ENCODE measurements around the gene REPS2.
"Not testable (repeated sequence)": the region's sequence is repeated elsewhere in the genome, so short reads cannot be mapped to it uniquely, and the experiment has no call there.

The REPS2 gene

DNA sequence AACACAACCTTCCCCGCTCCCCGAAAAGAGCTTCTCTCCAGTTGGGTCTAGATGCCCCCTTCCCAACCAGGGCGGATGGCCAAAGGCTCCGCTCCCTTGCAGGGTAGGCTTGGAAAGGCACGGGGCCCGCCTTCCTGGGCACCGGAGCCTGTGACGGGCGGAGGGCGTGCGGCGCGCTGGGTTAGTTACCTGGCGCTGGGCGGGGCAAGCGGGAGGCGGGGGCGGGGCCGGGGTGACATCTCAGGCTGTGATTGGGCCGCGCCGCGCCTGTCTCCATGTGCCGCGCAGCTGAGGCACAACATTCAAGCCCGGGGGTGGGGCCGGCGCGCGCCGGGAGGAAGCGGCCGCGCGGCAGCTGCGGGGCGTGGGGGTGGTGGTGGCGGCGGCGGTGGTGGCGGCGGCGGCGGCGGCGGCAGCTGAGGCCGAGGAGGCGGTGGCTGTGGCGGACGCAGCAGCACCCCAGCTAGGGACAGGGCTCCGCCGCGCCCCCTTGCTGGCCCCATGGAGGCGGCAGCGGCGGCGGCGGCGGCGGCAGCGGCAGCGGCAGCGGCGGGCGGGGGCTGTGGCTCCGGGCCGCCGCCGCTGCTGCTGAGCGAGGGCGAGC is at the start of gene REPS2:
Gene REPS2, plus strand, starts transcription at position 298 of the 604 bp plus-strand sequence. Its CDS starts 204 bp downstream, at position 502.
- peak; percentile 84 for DNase-seq (ENCODE audit: low spot score)

DNA sequence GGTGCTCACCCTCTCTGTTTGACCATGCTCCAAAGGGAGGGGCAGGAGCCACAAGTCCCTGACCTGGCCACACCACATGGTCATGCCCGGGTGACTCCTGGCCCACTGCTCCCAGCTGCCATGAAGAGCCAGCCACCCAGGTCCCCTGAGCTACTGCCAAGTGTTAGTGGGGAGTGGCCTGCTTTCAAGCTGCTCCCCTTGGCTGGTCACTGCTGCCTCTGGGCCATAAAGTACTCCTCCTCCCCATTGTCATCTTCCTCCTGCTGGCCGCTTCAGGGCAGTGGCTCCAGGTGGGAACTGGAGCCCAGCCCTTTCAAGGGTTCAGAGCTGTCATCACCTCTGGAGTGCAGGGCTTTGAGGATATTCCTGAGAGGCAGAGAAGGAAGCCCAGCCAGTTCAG is 49.0 kb upstream of the REPS2 start:
- no peak for DNase-seq (ENCODE audit: low spot score)

DNA sequence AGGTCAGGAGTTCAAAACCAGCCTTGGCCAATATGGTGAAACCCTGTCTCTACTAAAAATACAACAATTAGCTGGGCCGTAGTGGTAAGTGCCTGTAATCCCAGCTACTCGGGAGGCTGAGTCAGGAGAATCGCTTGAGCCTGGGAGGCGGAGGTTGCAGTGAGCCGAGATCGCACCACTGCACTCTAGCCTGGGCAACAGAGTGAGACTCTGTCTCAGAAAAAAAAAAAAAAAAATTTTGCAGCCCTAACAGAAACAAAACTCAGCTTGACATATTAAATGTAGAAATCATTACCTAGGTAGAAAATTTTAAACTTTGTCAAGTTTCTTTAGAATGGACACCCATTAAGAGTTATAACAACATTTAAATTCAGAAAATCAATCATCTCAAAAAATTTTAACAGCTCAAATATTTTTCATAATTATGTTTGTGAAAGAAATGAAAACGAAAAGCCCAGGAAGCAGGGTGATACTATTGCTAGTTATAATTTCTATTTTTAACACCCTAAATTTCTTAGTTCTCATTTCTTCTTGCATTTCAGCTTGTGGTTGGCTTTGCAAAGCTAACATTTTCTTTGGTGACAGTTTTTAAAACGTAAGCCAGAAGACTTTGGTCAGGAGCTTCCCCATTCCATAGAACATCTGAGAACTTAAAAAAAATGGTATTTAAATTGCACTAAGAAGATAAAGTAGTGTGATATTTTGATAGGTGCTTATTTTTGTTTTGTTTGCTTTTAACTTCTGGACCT is 43.0 kb upstream of the REPS2 start:
- no peak for DNase-seq (ENCODE audit: low spot score)

DNA sequence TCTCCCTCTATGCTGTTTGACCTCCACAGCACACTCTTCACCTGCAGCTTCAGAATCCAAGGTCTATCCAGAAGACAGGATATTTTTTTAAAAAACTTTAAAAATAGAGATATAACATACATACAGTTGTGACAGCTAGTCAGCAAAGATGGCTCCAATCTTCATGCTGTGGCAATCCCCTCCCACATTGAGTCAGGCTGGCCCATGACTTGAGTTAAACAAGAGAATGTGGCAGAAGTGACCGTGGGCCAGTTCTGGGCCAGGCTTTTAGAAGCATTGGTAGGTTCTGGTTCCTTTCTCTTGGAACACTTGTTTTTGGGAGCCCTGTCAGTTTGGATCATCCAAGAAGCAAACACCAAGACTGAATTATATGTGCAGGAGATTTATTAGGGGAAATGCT is 36.1 kb upstream of the REPS2 start:
- DNase-seq (ENCODE audit: low spot score), result no peak

DNA sequence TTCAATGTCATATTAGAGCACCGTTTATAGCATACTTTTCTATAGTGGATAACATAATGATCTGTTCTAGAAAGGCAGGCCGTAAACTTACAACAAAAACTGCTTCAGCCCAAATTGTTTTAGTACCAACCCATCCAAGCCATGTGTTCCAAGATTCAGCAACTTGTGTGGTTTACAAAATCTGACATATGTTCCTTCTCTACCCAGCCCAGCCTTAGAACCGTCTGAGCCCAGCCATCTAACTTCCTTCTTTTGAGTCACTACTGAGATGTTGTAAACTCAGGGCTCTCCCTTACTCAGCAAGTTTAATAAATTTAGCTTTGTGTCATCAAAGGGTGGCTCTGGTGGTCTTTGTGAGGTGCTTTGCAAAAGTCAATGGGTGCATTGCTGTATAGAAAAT is 32.4 kb upstream of the REPS2 start:
- no peak for DNase-seq (ENCODE audit: low spot score)

DNA sequence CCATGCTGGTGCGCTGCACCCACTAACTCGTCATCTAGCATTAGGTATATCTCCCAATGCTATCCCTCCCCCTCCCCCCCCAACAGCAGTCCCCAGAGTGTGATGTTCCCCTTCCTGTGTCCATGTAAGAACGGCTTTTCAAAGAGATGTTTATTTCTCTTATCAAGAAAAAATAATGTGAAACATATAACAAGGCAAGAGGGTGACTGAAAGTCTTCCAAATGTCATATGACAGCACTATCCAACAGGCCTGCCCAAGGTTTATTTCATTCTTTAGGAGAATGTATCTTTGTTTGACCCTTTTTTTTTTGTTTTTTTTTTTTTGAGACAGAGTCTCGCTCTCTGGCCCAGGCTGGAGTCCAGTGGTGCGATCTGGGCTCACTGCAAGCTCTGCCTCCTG is 29.9 kb upstream of the REPS2 start:
- DNase-seq (ENCODE audit: low spot score), result no peak

DNA sequence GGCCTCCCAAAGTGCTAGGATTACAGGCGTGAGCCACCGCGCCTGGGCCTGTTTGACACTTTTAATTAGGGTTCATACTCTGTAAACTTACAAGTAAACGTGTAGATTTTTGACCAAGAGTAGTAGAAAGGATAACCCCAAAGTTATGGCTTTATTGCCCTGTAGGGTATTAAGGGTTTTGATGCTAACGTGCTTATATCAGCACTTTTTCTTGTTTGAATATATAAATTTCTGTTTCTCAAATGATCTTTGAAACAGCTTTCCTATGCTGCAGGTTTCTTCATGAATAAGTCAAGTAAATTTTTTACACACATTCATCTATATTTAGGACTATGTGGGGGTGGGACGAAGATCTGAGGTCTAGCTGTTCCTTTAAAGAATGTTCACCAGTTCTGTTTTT is 29.3 kb upstream of the REPS2 start:
- DNase-seq (ENCODE audit: low spot score), result no peak

DNA sequence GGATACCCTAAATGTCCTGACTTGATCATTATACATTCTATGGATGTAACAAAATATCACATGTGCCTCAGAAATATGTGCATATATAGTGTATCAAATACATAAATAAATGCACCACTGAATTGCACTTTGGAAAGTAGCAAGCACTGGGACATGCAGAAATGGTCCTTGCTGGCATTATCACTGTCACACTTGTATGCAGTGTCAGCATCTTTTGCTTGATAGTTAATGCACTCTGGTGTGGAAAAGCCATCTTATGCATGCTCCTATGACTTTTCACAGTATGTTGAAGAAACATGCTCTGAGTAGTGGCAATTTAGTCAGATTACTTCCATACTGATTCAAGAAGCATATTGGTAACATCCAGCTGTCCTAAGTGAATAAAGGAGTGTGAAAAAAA is 27.5 kb upstream of the REPS2 start:
- no peak for DNase-seq (ENCODE audit: low spot score)

DNA sequence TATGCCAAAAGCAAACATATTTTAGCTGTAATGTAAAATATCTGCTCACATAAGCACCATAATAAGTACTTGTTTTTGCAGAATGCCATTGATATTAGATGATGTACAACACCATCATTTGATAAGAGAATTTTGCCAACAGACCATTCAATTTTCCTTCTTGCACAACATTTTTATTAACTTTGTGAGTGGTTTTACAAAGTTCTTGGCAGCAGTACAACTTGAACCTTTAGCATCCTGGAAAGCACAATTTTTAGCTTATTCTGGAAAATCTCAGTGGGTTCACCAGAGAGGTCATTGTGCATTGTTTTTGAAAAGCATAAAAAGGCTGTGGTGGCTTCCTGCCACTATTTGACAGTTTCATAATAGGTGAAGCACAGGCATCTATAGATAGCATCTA is 26.4 kb upstream of the REPS2 start:
- no peak for DNase-seq (ENCODE audit: low spot score)

DNA sequence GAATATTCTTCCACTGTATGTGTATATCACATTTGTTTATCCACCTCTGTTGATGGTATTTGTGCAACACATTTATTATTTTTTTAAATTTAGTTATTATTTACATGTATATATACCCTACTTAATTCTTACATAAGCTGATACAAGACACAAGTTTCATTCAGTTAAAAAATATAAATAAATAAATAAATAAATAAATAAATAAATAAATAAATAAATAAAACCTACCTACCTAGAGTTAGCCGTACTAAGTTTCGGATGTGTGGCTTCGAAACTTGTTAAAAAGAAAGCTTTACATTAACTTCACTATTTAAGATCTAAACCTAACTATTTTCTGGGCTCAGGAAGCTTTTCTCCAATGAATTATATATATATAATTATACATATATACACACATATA is 23.3 kb upstream of the REPS2 start:
- DNase-seq (ENCODE audit: low spot score), result no peak

DNA sequence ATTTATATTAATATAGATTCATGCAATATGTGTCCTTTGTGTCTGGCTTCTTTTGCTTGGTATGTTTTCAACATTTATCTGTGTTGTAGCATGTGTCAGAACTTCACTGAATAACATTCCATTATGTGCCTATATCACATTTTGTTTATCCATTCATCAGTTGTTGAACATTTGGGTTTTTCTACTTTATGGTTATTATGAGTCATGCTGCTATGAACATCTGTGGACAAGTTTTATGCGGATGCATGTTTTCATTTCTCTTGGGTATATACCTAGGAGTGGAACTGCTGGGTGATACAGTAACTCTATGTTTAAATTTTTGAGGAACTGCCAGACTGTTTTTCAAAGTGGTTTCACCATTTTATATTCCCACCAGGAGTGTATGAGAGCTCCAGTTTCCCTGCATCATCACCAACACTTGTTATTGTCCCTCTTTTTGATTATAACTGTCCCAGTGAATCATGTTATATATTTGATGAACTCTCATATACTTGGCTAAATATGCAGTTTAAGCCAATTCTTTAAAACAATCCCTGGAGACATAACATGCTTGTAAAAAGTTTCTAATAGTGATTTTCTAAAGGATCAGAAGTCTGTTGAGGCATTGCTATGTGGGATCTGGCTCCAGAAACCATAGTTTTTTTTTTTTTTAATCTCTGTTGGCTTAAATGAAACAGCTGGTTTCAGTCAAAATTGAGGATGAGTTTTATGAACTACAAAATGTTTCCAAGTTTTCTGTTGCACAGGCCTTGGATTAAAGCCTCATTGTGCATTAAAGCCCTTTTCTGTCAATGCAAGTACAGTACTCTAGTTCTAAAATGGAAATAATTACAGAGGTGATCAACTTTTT is 21.6 kb upstream of the REPS2 start:
- DNase-seq (ENCODE audit: low spot score), result no peak

DNA sequence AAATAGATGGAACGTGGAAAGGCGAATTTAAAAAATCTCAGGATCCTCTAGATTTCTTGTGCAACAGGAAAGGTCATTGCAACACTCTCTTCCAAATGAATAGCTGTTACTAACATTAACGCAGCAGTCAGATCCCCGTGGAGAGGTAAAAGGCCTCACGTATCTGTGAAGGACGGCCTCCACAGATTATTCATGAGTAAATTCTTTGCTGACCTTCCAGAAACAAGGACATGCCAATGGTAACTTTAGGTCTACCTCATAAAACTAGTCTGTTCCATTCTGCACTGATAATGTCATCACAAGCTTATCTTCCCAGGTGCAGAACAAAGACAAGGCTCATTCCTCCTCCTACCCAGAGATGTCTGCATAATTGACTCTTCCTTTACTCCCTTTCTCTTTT is 16.1 kb upstream of the REPS2 start:
- DNase-seq (ENCODE audit: low spot score), result no peak

DNA sequence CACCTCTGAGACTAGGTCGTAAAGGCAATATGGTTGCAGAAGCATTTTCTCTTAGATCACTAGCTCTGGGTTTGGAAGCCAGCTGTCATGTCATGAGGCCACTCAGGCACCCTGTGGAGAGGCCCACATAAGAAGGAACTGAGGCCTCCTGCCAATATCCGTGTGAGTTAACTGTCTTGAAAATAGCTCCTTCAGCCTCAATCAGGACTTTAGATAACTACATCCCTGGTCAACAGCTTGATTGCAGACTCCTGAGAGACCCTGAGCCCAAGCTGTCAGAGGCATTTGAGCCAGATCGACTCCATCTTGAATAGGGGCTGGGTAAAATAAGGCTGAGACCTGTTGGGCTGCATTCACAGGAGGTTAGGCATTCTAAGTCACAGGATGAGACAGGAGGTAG is 15.1 kb upstream of the REPS2 start:
- DNase-seq (ENCODE audit: low spot score), result no peak

DNA sequence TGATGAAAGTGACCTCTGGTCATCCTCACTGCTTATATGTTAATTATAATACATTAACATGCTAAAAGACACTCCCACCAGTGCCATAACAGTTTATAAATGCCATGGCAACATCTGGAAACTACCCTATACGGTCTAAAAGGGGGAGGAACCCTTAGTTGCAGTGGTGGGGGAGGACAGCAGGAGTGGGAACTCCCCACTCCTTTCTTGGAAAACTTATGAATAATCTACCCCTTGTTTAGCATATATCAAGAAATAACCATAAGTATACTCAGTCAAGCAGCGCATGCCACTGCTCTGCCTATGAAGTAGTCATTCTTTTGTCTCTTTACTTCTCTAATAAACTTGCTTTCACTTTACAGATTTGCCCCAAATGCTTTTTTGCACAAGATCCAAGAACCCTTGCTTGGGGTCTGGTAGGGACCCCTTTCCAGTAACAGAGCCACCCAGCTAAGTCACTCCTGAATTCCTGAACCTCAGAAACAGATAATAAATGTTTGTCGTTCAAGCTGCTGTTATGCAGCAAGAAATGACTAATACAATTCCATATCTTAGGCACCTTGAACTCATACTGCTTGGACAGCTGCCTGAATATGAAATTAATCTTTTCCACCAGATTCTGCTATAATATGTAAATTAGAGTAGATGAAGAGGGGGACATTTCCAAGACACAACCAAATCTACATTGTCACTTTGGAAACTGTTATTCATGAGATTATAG is 14.4 kb upstream of the REPS2 start:
- no peak for DNase-seq (ENCODE audit: low spot score)

DNA sequence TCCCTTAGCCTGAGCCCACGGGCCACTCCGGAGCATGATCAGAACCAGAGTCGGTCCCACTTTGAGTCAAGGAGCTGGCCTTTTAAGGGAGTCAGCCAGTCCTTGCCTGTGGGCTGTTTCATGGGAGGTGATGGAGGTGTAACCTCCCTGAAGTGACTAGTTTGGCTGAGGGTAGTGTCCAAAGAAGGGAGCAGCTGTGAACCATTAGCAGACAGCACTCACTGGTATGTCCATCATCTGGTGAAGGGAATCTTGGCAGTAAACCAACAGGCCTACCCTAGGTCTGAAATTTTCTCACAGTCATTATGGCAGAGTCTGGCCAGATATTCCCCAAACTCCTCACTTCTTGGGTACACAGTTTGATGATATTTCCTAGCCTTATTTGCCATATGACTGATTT is 12.3 kb upstream of the REPS2 start:
- DNase-seq (ENCODE audit: low spot score), result no peak

DNA sequence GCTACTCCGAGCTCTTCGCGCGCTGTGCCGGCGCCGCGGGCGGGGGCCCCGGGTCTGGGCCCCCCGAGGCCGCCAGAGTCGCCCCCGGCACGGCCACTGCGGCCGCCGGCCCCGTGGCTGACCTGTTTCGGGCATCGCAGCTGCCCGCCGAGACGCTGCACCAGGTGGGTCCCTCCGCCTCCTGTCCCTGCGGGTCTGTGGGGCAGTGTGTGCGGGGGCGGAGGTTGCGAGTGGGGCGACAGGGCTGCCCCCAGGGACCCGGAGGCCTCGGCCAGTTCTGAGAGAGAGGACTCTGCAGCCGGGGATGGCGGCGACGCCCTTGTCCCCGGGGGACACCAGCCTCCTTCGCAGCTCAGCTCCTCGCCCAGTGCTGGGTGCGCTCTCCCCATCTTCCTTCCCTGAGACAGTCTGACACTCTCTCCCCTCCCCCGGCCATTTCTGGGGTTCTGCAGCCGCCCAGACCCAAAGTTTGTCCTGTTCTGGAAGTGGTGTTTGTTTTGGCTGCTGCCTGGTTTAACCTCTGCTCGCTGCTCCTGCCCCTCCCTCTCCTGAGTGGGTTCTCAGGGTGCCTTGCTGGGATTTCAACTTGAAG is 609 bp downstream of the REPS2 start:
- peak; percentile 17 for DNase-seq (ENCODE audit: low spot score)

DNA sequence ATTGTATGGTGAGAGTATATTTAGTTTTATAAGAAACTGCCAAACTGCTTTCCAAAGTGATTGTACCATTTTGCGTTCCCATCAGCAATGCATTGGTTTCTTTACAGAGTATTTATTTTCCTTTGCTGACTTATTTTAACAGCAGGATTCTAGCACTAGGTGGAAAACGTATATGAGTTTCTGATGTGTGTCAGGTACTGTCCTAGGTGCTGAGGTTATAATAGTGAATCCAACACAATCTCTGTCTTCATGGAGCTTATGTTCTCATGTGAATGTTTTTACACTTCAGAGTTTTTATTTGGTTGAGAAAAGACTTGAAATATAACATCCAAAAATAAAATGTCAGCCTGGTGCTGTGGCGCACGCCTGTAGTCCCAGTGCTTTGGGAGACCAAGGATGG is 4.0 kb downstream of the REPS2 start:
- DNase-seq (ENCODE audit: low spot score), result no peak

DNA sequence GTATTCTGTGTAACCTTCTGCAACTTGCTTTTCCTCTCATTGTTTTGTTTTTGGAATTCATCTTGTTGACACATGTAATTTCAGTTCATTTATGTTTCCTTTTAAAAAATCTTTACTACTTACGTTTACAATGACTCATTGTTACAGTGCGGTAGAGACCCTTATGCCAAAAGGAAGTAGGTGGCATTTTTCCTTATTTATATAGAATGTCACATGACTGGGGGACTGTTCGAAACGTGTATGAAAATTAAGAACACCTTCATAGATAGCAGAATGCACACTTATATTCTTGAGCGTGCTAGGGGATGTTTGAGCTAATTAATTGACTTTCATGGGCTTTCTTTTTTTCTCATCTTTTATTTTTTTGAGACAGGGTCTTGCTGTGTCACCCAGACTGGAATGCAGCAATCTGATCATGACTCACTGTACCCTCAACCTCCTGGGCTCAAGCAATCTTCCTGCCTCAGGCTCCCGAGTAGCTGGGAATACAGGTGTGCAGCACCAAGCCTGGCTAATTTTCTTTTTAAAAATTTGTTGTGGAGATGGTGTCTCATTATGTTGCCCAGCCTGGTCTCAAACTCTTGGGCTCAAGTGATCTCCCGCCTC is 7.3 kb downstream of the REPS2 start:
- no peak for DNase-seq (ENCODE audit: low spot score)

DNA sequence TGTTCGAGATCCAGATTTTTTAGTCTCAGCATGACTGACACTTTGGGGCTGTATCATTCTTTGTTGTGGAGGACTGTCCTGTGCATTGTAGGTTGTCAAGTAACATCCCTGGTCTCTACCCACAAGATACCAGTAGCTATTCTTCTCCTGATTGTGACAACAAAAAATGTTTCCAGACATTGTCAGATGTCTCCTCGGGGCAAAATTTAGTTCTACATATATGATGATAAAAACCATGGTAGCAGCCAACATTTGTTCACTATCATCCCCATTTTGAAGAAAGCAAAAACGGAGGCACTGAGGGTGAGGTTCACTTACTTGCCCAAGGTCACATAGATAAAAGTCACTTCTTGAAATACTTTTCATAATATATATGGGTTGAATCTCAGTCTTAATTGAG is 11.3 kb downstream of the REPS2 start:
- no peak for DNase-seq (ENCODE audit: low spot score)

DNA sequence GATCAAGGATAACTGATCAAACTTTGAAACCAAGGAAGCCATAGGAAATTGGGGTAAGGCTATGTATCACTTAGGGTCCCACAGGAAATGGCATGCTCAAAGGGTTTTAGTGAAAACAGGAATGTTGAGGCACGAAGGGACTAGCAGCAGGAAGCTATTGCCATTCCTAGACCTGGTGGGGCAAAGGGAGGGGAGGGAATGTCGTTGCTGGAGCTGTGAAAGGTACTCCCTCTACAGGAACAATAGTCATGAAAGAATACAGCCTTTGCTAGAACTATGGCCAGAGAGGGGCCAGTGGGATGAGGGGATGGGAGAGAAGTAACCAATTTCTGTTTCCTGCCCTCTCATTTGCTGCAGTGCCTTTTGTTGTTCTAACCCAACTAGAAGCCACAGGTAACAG is 11.9 kb downstream of the REPS2 start:
- no peak for DNase-seq (ENCODE audit: low spot score)

DNA sequence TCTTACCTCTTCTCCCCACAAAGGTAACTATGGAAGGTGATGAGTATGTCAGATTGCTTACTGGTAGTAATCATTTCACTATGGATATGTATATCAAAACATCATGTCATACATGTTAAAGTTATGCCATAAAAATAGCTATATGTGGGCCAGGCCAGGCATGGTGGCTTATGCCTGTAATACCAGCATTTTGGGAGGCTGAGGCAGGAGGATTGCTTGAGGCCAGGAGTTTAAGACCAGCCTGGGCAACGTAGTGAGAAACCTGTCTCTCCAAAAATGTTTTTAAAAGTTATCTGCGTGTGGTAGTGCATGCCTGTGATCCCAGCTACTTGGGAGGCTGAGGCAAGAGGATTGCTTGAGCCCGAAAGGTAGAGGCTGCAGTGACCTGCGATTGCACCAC is 16.2 kb downstream of the REPS2 start:
- DNase-seq (ENCODE audit: low spot score), result not testable (repeated sequence)

DNA sequence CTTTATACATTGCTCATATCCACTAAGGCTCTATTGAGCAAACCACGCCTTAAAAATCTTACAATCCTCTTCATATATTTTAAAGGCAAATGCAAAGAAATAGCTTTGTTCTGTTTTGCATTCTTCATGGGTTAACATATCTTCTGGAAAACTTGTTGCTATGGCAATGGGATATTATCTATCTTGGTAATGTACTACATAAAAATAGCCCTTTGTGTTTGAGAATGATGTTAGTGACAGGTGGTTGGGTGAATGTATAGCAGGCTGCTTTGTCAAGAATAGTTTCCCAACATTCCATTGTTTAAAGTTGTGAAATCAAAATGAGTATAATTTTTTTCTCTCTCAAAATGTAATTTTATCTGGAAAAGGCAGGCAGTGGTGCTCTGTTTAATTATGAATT is 16.8 kb downstream of the REPS2 start:
- DNase-seq (ENCODE audit: low spot score), result no peak

All from AG08396 (cell line).